Activated T-helper 1 cell treated with anti-CD3 and anti-CD28 coated beads, Interleukin-12 subunit alpha, Interleukin-12 subunit beta, Interleukin-2, Interleukin-4 antibody, amounts not matched to agents 30 ng/mL and 10 ng/mL and 1 ng/mL, durations not matched to agents 14 hours and 24 hours and 36 hours (primary cell): Measurements from ENCODE around the gene SIRPG. TPM values are rescaled to one million over a fixed set of nuclear protein-coding genes. Genes with fewer than 3 reads are reported as not detected.
"Not testable (repeated sequence)": the region's sequence is repeated elsewhere in the genome, so short reads cannot be mapped to it uniquely, and the experiment has no call there.

Experiments used
- DNase-seq: peaks from one replicate; pipeline ENCODE4 v3.0.0; 2021; ENCODE audit warnings: low spot score
- H3K27ac Mint-ChIP-seq: one replicate; pipeline ENCODE4 v1.8.0; 2021; ENCODE audit warnings: mild to moderate bottlenecking, mixed read lengths
- H3K27me3 Mint-ChIP-seq: one replicate; pipeline ENCODE4 v1.8.0; 2022; ENCODE audit warnings: mild to moderate bottlenecking, moderate library complexity, mixed read lengths; ENCODE audit not compliant: insufficient read depth
- H3K36me3 Mint-ChIP-seq: one replicate; pipeline ENCODE4 v1.8.0; 2021; ENCODE audit warnings: low read depth, mixed read lengths
- H3K4me1 Mint-ChIP-seq: one replicate; pipeline ENCODE4 v1.8.0; 2021; ENCODE audit warnings: low read depth, mixed read lengths
- H3K4me3 Mint-ChIP-seq: one replicate; pipeline ENCODE4 v1.8.0; 2021; ENCODE audit warnings: mild to moderate bottlenecking, moderate library complexity, mixed read lengths
- H3K9me3 Mint-ChIP-seq: one replicate; pipeline ENCODE4 v1.8.0; 2021; ENCODE audit warnings: mixed read lengths
- intact Hi-C: fragments of 100-400 bp; cut with micrococcal nuclease; formaldehyde crosslinking; loops from one replicate; pipeline ENCODE4 v1.15.1; 2024
- total RNA-seq: library from RNA; stranded (reverse); gene quantifications from 2 replicates; pipeline ENCODE4 v1.2.3, GENCODE V29; 2022

SIRPG gene
- total RNA-seq: 31.8 and 34.6 TPM in 2 replicates

GRCh38 chr20:1657556-1658334 lies at the start of gene SIRPG:
SIRPG (minus strand) TSS chr20:1657779; CDS start chr20:1657714, 65 bp downstream.
- peaks cover 27% of the 10 kb centered on the region for H3K36me3 Mint-ChIP-seq

GRCh38 chr20:1706887-1707286 lies 49.3 kb upstream of the SIRPG start:
- DNase-seq, H3K27ac Mint-ChIP-seq, H3K9me3 Mint-ChIP-seq, H3K4me3 Mint-ChIP-seq, intact Hi-C loops, H3K27me3 Mint-ChIP-seq, H3K36me3 Mint-ChIP-seq: not testable (repeated sequence)
- H3K4me1 Mint-ChIP-seq: peaks cover 16% of the 10 kb centered on the region

More at GRCh38 chr20:1657556-1658334, at the start of gene SIRPG:
- H3K9me3 Mint-ChIP-seq: peaks cover 21% of the 10 kb centered on the region
- peaks cover 96% of the 10 kb centered on the region for H3K4me1 Mint-ChIP-seq
- H3K27ac Mint-ChIP-seq: peak within 1 kb of the TSS; percentile 98
- intact Hi-C loops: loop anchor here (1.0 to 10.0 kb wide), 3 partner anchors 8 to 433 kb away; partner anchors contain the start of gene RAD21L1
- peak within 1 kb of the TSS; percentile 89 for H3K4me3 Mint-ChIP-seq
- H3K27me3 Mint-ChIP-seq: no peaks in the 10 kb centered on the region
- DNase-seq: peak; percentile 35

DNA sequence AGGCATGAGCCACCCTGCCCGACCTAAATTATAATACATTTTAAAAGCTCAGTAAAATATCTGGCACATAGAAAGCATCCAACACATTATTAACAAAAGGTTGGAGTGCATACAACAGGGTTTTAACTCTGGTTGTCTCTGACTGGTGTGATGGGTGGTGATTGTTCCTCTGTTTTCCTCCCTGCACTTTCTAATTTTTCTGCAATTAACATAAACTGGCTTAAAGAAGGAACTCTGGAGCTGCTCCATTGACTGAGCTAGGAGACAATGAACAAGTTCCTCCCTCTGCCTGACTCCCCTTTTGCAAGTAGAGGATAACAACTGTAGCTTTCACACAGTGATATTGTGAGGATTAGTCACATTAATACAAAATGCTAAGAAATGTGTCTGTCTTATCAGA lies 48.5 kb upstream of the SIRPG start:
- intact Hi-C loops: no loop called here
- Mint-ChIP-seq H3K27ac (no peak overlapping the region), H3K4me1 (peaks cover 16% of the 10 kb centered on the region), H3K4me3 (no peak overlapping the region), H3K27me3 (peaks cover 1% of the 10 kb centered on the region), H3K36me3 (peaks cover 2% of the 10 kb centered on the region), H3K9me3 (peaks cover 9% of the 10 kb centered on the region)
- no peak for DNase-seq

DNA sequence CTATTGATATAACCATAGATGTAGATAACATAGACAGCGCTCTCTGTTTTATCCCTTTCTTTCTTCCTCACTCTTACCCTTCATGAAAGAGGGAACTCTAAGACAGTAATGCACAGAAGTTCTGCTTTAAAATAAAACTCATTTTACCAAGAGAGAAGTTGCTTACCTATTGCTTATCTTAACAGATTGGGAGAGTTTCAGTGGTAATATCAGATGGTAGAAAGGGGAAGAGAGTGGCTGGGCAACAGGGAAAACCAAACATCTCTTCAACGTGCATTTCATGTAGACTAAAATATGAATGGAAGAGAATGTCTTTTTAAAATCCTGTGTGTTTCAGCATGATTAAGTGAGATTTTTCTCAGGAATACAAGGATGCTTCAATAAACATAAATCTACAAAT lies 45.3 kb upstream of the SIRPG start:
- intact Hi-C loops: no loop called here
- H3K4me3 Mint-ChIP-seq: no peak overlapping the region
- peaks cover 9% of the 10 kb centered on the region for H3K4me1 Mint-ChIP-seq
- H3K36me3 Mint-ChIP-seq: peaks cover 7% of the 10 kb centered on the region
- DNase-seq: no peak
- peaks cover 9% of the 10 kb centered on the region for H3K9me3 Mint-ChIP-seq
- peaks cover 3% of the 10 kb centered on the region for H3K27me3 Mint-ChIP-seq
- H3K27ac Mint-ChIP-seq: no peak overlapping the region

- Mint-ChIP-seq H3K4me3 (no peak overlapping the region), H3K27ac (no peak overlapping the region), H3K27me3 (peaks cover 3% of the 10 kb centered on the region), H3K36me3 (peaks cover 7% of the 10 kb centered on the region), H3K4me1 (peaks cover 7% of the 10 kb centered on the region), H3K9me3 (peaks cover 9% of the 10 kb centered on the region)
- intact Hi-C loops: no loop called here
- no peak for DNase-seq
These were observed 44.7 kb upstream of the SIRPG start for GRCh38 chr20:1702328-1702727.

- no peak overlapping the region for H3K27ac Mint-ChIP-seq
- H3K4me3 Mint-ChIP-seq: no peak overlapping the region
- peaks cover 17% of the 10 kb centered on the region for H3K4me1 Mint-ChIP-seq
These were observed 43.4 kb upstream of the SIRPG start for GRCh38 chr20:1700990-1701389.

GRCh38 chr20:1697592-1697991 lies 40.0 kb upstream of the SIRPG start:
- Mint-ChIP-seq H3K4me1 (peaks cover 21% of the 10 kb centered on the region), H3K27me3 (peaks cover 11% of the 10 kb centered on the region)

More at GRCh38 chr20:1700990-1701389, 43.4 kb upstream of the SIRPG start:
- intact Hi-C loops: no loop called here
- DNase-seq: no peak
- Mint-ChIP-seq H3K27me3 (peaks cover 3% of the 10 kb centered on the region), H3K9me3 (peaks cover 9% of the 10 kb centered on the region), H3K36me3 (peaks cover 7% of the 10 kb centered on the region)

DNA sequence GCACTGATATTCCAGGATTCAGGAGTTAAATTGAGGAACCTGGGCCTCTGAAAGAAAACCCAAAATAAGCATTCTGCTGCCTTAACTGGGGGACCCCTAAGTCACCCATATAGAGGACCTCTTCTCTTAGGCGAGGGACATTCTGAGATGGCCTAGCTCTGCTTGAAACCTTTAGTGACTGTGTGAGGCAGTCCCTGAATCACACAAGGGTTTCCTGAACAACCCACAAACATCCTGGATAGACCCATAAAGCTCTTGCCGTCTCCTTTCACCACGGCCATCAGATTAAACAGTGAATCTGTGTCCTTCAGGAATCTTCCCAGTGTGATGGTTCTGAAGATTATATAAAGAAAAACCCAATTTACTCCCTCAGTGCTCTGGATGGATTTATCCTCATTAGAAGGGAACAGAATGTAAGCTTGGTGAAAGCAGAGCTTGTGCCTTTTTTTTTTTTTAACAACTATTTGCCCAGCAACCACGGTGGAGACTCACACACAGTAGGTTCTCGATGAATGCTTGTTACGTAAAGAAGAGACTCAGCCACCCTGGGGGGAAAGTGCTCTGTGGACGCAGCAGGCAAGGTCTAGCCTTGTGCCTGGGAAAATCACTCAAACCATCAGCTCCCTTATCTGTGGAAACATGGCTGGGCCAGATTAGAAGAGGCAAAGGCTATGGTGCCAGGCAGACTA lies 39.1 kb upstream of the SIRPG start:
- H3K27me3 Mint-ChIP-seq: peaks cover 9% of the 10 kb centered on the region

More at GRCh38 chr20:1697592-1697991, 40.0 kb upstream of the SIRPG start:
- no peak for DNase-seq
- Mint-ChIP-seq H3K36me3 (peaks cover 5% of the 10 kb centered on the region), H3K9me3 (no peaks in the 10 kb centered on the region), H3K4me3 (no peak overlapping the region), H3K27ac (no peak overlapping the region)
- intact Hi-C loops: no loop called here

DNA sequence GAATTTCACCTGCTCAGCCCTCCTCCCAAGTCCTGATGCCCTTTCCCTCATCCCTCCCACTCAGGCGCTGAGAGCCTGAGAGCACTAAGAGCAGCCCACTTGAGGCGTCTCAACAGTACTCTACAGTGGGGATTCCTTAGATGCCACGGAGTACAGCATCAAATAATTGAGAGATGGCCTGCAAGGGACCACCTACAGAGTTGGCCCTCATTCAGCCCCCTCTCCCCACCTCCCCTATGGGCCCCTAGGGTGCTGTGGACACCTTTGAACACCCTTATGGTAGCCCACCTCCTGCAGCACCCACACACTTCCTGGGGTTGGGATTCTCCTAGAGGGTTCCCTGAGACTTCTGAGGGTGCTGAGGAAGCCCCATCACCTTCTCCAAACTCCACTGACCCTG lies 37.1 kb upstream of the SIRPG start:
- Mint-ChIP-seq H3K4me1 (peaks cover 23% of the 10 kb centered on the region), H3K9me3 (peaks cover 15% of the 10 kb centered on the region), H3K27me3 (peaks cover 8% of the 10 kb centered on the region), H3K36me3 (peaks cover 16% of the 10 kb centered on the region), H3K27ac (no peak overlapping the region), H3K4me3 (no peak overlapping the region)
- DNase-seq: no peak
- intact Hi-C loops: no loop called here

More for the DNA sequence above, 39.1 kb upstream of the SIRPG start:
- peak overlapping the region; percentile 20 for H3K4me3 Mint-ChIP-seq
- H3K27ac Mint-ChIP-seq: peak overlapping the region; percentile 12
- H3K36me3 Mint-ChIP-seq: peaks cover 9% of the 10 kb centered on the region
- intact Hi-C loops: no loop called here
- DNase-seq: no peak
- peaks cover 21% of the 10 kb centered on the region for H3K4me1 Mint-ChIP-seq
- peaks cover 5% of the 10 kb centered on the region for H3K9me3 Mint-ChIP-seq

DNA sequence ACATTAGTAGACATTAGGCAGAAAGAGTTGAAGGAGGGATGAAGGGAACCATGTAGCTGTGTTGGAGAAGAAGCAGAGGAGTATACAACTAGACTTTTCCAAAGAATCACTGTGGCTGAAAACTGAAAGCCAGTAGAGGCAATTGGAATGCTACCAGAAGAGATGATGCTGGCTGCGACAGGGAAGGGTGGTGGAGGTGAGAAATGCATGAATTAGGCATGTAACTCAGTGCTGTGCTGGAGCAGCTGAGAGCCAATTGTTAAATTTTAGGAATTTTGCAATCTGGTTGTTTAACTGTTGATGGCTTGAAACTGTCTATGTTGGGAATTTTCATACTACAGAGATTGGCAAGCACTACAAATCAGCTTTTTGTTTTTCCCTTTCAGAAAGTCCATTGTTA lies 35.8 kb upstream of the SIRPG start:
- H3K27me3 Mint-ChIP-seq: peaks cover 7% of the 10 kb centered on the region
- intact Hi-C loops: no loop called here

GRCh38 chr20:1689721-1690120 lies 32.1 kb upstream of the SIRPG start:
- no peak overlapping the region for H3K27ac Mint-ChIP-seq
- peaks cover 15% of the 10 kb centered on the region for H3K9me3 Mint-ChIP-seq
- peaks cover 14% of the 10 kb centered on the region for H3K36me3 Mint-ChIP-seq
- DNase-seq: no peak
- intact Hi-C loops: loop anchor here (1.0 to 5.0 kb wide), 6 partner anchors 17 to 65 kb away; no protein-coding TSS in a partner anchor
- H3K4me3 Mint-ChIP-seq: no peak overlapping the region
- peaks cover 37% of the 10 kb centered on the region for H3K4me1 Mint-ChIP-seq
- H3K27me3 Mint-ChIP-seq: peaks cover 7% of the 10 kb centered on the region

More for the DNA sequence above, 35.8 kb upstream of the SIRPG start:
- H3K36me3 Mint-ChIP-seq: peaks cover 14% of the 10 kb centered on the region
- H3K4me1 Mint-ChIP-seq: peaks cover 34% of the 10 kb centered on the region
- no peak for DNase-seq
- H3K27ac Mint-ChIP-seq: no peak overlapping the region
- no peak overlapping the region for H3K4me3 Mint-ChIP-seq
- H3K9me3 Mint-ChIP-seq: peaks cover 15% of the 10 kb centered on the region

DNA sequence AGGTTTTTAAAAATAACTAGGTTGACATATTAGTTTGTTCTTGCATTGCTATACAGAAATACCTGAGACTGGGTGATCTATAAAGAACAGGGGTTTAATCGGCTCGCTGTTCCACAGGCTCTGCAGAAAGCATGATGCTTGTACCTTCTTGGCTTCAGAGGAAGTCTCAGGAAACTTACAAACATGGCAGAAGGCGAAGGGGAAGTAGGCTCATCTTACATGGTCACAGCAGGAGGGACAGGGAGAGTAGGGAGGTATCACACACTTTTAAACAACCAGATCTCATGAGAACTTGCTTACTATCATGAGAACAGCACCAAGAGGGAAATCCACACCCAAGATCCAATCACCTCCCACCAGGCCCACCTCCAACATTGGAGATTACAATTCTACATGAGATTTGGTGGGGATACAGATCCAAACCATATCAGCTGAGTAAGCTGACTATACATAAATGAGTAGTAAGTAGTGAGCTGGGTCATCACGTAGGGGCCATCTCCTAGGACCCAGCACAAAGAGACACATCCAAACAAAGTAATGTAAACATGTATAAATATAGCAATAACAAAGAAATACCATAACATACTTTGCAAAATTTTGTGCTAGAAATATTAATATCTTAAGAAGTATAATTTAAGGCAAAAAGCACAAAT lies 31.4 kb upstream of the SIRPG start:
- DNase-seq: no peak
- intact Hi-C loops: loop anchor here (1.0 to 5.0 kb wide), 6 partner anchors 17 to 64 kb away; no protein-coding TSS in a partner anchor
- Mint-ChIP-seq H3K4me1 (peaks cover 41% of the 10 kb centered on the region), H3K9me3 (peaks cover 15% of the 10 kb centered on the region), H3K27me3 (peaks cover 7% of the 10 kb centered on the region), H3K36me3 (peaks cover 16% of the 10 kb centered on the region), H3K27ac (peak overlapping the region; percentile 4), H3K4me3 (no peak overlapping the region)
